Prostate gland (tissue), 2 donors: ENCODE results near the gene RPTOR. TPM values are rescaled to one million over a fixed set of nuclear protein-coding genes. Genes with fewer than 3 reads are reported as not detected.

ENCODE experiments used
- DNase-seq: peaks from one replicate; pipeline ENCODE4 v3.0.0-alpha.2; 2019; ENCODE audit warnings: low spot score
- H3K27ac ChIP-seq, 2 donors: fragments of 200-600 bp; sonication (generic); 2 replicates each; pipeline ENCODE4 v1.5.1; 2017 to 2019
- H3K27me3 ChIP-seq: fragments of 200-600 bp; sonication (generic); replicated peaks from 2 replicates; pipeline ENCODE4 v1.5.1; 2019; ENCODE audit not compliant: insufficient read depth
- H3K36me3 ChIP-seq, 2 donors: fragments of 200-600 bp; sonication (generic); 1 replicate in 1 of 2; 2 replicates in 1 of 2; pipeline versions ENCODE4 v1.5.1 to v1.8.1; 2017 to 2019
- H3K4me1 ChIP-seq: fragments of 200-600 bp; sonication (generic); replicated peaks from 2 replicates; pipeline ENCODE4 v1.5.1; 2019
- H3K4me3 ChIP-seq, 2 donors: fragments of 200-600 bp; sonication (generic); 2 replicates each; pipeline ENCODE4 v1.5.1; 2017 to 2019
- H3K9me3 ChIP-seq: fragments of 200-600 bp; sonication (generic); 2 replicates; pipeline ENCODE4 v1.5.1; 2017
- POLR2A ChIP-seq: fragments of 450-650 bp; IDR thresholded peaks from one replicate; pipeline ENCODE4 v1.6.1; 2016; ENCODE audit warnings: antibody characterized with exemption, mild to moderate bottlenecking
- POLR2AphosphoS5 ChIP-seq: sonication (generic); formaldehyde crosslinking; IDR thresholded peaks from one replicate; pipeline ENCODE4 v1.6.1; 2017; ENCODE audit warnings: antibody characterized with exemption
- WGBS: methylation state at CpG from one replicate; pipeline ENCODE4 v1.1.5; 2018; 5-methylcytosine and 5-hydroxymethylcytosine counted together
- intact Hi-C: fragments of 100-400 bp; cut with DNase I; formaldehyde crosslinking; loops from one replicate; pipeline ENCODE4 v1.14.2; 2022
- total RNA-seq, 2 donors: library from RNA; depleted of rRNA; stranded (reverse); fragments of >200 nt; gene quantifications; one replicate each; pipeline ENCODE4 v1.1.0, GENCODE V29; 2016
- TF ChIP-seq, protein P1 (sequence below), 4 experiments: fragments of 200-600 bp in 2 of 4; fragments of 450-650 bp in 2 of 4; sonication (generic) in 2 of 4; IDR thresholded peaks; 1 replicate in 3 of 4; 2 replicates in 1 of 4; pipeline ENCODE4 v1.5.1; 2016 to 2019; ENCODE audit warnings: antibody characterized with exemption in 4 of 4, mild to moderate bottlenecking in 2 of 4, moderate library complexity in 2 of 4

The RPTOR gene
- total RNA-seq, 2 donors from 2014 or later: 30.3 to 62.5 TPM

DNA sequence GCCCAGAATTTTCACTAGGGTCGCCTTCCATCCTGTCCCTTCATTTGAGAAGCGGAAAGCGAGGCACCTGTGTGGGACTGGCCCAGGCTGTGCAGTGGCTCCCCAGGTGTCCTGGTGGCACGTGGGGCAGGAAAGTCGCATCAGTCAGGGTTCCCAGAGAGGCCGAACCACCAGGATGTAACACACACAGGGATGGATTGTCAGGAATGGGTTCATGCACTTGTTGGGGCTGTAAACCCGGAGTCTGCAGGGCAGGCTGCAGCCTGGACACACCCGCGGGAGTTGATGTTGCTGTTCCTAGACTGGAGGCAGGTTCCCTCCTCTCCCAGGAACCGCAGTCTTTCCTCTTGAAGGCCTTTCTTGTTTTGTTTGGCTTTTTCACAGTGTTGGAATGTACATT is 30.7 kb upstream of the RPTOR start:
- no peaks in the 10 kb centered on the region for H3K27me3 ChIP-seq

DNA sequence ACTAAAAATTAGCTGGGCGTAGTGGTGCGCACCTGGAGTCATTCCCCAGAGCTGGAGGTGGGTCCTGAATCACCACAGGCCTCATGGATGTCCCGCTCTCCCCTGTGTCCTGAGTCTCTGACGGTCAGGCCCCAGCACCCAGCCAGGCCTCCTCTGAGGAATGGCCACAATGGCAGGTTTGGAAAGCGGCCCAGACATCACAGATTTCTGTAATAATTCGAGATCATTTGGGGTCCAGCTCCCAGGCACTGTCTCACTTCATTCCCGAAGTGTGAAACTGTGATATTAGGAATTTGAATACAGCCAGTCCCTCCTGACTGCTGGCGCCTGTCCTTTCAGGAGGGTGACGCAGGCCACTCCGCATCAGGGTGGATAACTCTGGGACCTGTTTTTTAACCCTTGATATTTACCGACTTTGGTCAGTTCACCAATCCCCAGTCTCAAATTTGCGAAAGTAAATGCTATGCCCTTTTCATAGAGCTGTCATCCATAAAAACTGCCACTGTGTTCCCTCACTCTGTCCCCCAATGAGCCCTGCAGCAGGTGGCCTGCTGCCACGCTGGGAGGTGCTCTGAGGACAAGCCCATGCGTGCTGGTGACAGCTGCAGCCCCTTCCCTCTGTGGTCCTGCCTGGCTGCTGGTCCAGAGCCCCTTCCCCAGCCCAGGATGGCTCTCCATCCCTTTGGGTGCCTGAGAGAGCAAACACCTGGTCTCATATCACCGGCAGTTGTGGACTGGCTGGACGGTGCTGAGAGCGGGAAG is 28.3 kb upstream of the RPTOR start:
- no peaks in the 10 kb centered on the region for H3K4me1 ChIP-seq

More for the DNA sequence above, 30.7 kb upstream of the RPTOR start:
- Histone ChIP-seq H3K4me1 (no peaks in the 10 kb centered on the region), H3K4me3 (no peak overlapping the region), H3K27ac (no peak overlapping the region), H3K36me3 (no peaks in the 10 kb centered on the region), H3K9me3 (no peaks in the 10 kb centered on the region)
- 50% methylated on average over 10 of the region's 10 CpGs for WGBS
- TF ChIP-seq, protein P1, sequence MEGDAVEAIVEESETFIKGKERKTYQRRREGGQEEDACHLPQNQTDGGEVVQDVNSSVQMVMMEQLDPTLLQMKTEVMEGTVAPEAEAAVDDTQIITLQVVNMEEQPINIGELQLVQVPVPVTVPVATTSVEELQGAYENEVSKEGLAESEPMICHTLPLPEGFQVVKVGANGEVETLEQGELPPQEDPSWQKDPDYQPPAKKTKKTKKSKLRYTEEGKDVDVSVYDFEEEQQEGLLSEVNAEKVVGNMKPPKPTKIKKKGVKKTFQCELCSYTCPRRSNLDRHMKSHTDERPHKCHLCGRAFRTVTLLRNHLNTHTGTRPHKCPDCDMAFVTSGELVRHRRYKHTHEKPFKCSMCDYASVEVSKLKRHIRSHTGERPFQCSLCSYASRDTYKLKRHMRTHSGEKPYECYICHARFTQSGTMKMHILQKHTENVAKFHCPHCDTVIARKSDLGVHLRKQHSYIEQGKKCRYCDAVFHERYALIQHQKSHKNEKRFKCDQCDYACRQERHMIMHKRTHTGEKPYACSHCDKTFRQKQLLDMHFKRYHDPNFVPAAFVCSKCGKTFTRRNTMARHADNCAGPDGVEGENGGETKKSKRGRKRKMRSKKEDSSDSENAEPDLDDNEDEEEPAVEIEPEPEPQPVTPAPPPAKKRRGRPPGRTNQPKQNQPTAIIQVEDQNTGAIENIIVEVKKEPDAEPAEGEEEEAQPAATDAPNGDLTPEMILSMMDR (IDR thresholded peaks at IDR 0.05): no peak
- TF ChIP-seq POLR2A (no peak), POLR2AphosphoS5 (no peak)
- DNase-seq: no peak
- intact Hi-C loops: no loop called here

DNA sequence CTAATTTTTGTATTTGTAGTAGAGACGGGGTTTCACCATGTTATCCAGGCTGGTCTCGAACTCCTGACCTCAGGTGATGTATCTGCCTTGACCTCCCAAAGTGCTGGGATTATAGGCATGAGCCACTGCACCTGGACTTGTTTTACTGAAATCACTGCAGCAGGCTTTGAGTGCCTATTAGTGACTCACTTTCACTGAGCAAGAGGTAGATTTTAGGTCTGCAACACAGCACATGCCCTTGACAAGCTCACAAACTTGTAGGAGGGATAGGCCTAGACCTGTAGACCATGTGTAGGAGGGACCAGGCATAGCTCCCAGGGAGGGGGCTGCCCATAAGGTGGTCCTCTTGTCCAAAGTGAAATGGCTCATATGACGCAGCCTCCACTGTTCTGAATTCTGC is 27.0 kb upstream of the RPTOR start:
- intact Hi-C loops: no loop called here
- Histone ChIP-seq H3K27me3 (no peaks in the 10 kb centered on the region), H3K27ac (no peak overlapping the region), H3K4me1 (no peaks in the 10 kb centered on the region), H3K9me3 (no peaks in the 10 kb centered on the region), H3K36me3 (no peaks in the 10 kb centered on the region), H3K4me3 (no peak overlapping the region)
- DNase-seq: no peak
- TF ChIP-seq, protein P1 (IDR thresholded peaks at IDR 0.05): no peak
- WGBS: 84% methylated on average over 3 of the region's 3 CpGs

More for the DNA sequence above, 28.3 kb upstream of the RPTOR start:
- Histone ChIP-seq H3K4me3 (no peak overlapping the region), H3K27ac (no peak overlapping the region), H3K36me3 (no peaks in the 10 kb centered on the region), H3K27me3 (no peaks in the 10 kb centered on the region), H3K9me3 (no peaks in the 10 kb centered on the region)
- no peak for DNase-seq
- intact Hi-C loops: no loop called here
- TF ChIP-seq POLR2A: no peak
- TF ChIP-seq, protein P1 (IDR thresholded peaks at IDR 0.05): no peak
- no peak for TF ChIP-seq POLR2AphosphoS5
- 78% methylated on average over 17 of the region's 17 CpGs for WGBS

DNA sequence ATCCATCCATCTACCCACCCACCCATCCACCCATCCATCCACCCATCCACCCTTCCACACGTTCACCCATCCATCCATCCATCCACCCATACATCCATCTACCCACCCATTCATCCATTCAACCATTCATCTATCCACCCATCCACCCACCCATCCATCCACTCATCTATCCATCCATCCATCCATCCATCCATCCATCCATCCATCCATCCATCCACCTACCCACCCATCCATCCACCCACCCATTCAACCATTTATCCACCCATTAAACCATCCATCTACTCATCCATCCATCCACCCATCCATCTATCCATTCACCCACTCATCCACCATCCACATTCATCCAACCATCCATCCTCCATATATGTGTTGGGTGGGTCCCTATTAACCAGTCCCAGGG is 26.2 kb upstream of the RPTOR start:
- Histone ChIP-seq H3K27me3 (no peaks in the 10 kb centered on the region), H3K36me3 (no peaks in the 10 kb centered on the region), H3K4me3 (no peak overlapping the region), H3K27ac (no peak overlapping the region), H3K9me3 (no peaks in the 10 kb centered on the region), H3K4me1 (no peaks in the 10 kb centered on the region)
- TF ChIP-seq POLR2AphosphoS5 (no peak), POLR2A (no peak)
- TF ChIP-seq, protein P1 (IDR thresholded peaks at IDR 0.05): no peak
- DNase-seq: no peak
- 83% methylated on average over 1 of the region's 1 CpG for WGBS
- intact Hi-C loops: no loop called here
